Activated CD4-positive, alpha-beta T cell treated with anti-CD3 and anti-CD28 coated beads for 4 hours (primary cell): Measurements from ENCODE around the gene CLCF1.
"Not testable (repeated sequence)": the region's sequence is repeated elsewhere in the genome, so short reads cannot be mapped to it uniquely, and the experiment has no call there.

ENCODE experiments used
- DNase-seq, 2 donors: peaks; one replicate each; pipeline ENCODE4 v3.0.0-alpha.2; 2020

The CLCF1 gene

GRCh38 chr11:67408437-67409200 is 35.2 kb upstream of the CLCF1 start:
- no peak for DNase-seq

- no peak for DNase-seq
Observed at GRCh38 chr11:67407688-67408163, 34.3 kb upstream of the CLCF1 start.

DNA sequence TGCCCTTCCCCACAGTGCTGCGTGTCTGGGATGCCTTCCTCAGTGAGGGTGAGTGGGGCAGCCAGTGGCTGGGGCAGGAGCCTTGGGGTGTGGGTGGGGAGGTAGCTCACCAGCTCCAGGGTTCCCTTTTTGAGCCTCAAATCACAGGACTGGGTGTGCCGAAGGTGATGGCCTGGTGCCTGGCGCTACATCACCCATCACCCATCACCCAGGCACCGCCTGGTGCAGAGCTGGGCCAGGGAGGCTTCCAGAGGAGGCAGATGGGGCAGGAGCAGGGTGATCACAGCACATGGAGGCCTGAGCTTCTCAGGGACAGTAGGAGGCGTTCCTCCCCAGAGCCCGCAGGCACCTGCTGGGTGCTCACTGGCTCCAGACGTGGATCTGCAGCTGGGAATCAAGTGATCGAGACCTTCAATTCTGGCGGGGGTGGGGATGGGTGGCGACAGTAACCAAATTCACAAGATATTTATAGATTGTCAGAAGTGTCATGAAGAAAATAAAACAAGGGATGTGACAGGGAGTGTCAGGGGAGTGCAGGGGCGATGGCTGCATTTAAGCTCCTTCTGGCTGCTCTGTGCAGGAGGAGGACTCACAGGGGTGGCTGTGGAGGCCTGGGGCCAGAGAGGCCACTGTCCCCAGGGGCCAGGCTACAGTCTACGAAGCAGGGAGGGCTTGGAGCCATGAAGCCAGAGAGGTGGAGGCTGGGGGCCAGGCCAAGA is 33.7 kb upstream of the CLCF1 start:
- DNase-seq: no peak

GRCh38 chr11:67406420-67406968 is 33.1 kb upstream of the CLCF1 start:
- DNase-seq: no peak

DNA sequence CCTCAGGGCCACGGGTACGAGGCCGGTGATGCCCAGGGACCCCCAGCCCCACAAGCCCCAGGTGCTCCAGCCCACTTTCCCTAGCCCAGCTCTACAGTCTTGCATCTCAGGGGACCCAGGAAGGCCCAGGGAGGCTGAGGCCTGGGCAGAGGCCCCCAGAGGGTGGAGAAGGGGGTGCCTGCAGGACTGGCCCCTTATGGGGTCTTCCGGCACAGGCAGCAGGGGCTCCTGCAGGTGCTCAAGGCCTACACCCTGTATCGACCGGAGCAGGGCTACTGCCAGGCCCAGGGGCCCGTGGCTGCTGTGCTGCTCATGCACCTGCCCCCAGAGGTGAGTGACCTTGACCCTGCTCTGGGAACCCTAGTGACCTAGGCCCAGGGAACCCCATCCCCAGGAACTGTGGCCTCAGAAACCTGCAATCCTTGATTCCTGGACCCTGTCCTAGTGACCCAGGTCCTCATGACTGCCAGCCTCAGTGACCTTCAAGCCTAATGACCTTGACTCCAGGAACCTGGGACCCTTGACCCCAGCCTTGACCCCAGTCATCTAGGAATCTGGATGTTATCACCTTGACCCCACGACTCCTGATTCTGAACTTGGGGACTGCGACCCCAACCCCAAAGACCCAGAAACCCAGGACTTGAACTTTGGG is 32.4 kb upstream of the CLCF1 start:
- DNase-seq: no peak

DNA sequence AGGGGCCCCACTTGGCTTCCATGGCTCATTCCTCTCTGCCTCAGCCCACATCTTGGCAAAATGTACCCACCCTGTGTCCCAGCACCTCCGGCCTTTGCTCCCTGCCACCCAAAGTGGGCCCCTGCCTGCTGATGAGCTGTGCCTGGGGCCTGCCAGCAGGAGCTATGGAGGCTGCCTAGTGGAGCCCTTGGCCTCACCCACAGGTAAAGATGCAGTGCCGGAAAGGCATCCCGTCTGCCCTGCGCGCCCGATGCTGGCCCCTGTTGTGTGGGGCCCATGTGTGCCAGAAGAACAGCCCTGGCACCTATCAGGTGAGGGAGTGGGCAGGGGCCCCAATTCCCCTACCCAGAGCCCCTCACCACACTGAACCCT is 31.8 kb upstream of the CLCF1 start:
- peak in 1 of 2 donors; percentile 32 for DNase-seq

GRCh38 chr11:67404515-67405195 is 31.3 kb upstream of the CLCF1 start:
- peak; percentile 54 to 65 for DNase-seq

DNA sequence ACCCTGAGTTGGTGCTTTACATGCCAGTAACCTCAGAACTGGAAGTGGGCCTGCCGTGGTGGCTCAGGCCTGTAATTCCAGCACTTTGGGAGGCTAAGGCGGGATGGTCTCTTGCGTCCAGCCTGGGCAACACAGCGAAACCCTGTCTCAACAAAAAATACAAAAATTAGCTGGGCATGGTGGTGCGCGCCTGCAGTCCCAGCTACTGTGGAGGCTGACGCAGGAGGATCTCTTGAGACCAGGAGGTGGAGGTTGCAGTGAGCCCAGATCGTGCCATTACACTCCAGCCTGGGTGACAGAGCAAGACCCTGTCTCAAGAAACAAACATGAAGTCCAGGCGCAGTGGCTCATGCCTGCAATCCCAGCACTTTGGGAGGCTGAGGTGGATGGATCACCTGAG is 29.7 kb upstream of the CLCF1 start:
- DNase-seq: not testable (repeated sequence)

- not testable (repeated sequence) for DNase-seq
Observed at GRCh38 chr11:67402192-67402839, 28.9 kb upstream of the CLCF1 start.

- peak; percentile 87 to 91 for DNase-seq
Observed at GRCh38 chr11:67401495-67402191, 28.2 kb upstream of the CLCF1 start, which contains the start of gene PPP1CA. Gene PPP1CA (minus strand): TSS chr11:67401858. CDS start chr11:67401782, 76 bp downstream.

DNA sequence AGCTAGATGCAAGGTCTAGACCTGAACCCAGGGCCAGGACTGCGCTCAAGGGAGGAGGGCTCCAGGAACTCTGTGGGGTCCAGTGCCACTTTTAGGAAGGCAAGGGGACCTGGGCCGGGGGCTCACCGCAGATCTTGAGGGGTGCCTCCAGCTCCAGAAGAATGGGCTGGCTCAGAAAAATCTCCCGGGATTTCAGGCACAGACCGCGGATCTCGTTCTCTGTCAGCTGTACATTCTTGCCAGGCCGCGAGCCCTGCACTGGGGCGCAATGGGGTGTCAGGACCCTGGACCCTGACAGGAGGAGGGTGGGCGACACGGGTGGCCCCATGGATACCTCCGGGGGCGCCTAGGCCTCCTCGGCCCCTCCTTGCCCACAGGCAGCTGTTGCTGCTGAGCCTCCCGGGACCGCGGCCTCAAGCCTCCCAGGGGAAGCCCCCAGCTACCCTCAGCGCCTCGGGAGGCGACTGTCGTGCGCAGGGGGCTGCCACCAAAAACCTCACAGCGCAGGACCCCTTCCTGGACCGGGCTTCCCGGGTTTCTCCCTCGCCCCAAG is 27.6 kb upstream of the CLCF1 start:
- no peak for DNase-seq

GRCh38 chr11:67400251-67400941 is 27.0 kb upstream of the CLCF1 start:
- DNase-seq: no peak

DNA sequence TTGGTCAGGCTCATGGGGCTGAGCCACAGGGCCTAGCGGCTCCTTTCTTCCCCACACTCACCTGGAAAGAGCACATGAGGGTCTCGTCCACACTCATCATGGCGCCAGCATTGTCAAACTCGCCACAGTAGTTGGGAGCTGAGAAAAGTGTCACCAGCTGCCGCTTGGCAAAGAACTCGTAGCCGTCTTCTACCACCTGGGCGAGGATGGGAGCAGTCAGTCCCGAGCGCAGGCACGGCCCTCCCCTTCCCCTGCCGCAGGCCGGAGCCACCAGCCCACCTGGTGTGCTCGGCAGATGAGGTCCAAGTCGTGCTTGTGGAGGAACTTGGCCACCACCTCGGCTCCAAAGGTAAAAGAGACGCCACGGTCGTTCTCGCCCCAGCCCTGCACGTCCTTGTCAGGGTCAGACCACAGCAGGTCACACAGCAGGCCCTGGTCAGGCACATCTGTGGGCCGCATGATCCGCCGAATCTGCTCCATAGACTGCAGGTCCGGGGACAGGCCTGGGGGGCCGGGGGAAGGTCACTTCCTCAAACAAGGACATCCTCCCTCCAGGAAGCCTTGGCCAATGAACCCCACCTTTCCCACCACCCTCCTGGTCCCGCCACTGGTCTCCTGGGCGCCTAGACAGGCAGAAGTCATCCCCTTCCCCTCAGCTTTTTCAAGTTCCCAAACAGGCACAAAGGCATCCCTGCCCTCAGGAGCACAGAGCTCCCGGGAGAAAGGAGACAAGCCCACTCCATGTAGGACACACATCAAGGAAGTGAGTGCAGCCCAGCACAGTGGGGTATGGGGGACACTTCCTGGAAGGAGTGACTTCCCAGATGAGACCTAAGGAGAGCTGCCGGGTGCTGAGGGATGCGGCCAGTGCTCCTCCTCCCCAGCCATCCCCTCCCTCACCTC is 25.5 kb upstream of the CLCF1 start:
- DNase-seq: no peak

DNA sequence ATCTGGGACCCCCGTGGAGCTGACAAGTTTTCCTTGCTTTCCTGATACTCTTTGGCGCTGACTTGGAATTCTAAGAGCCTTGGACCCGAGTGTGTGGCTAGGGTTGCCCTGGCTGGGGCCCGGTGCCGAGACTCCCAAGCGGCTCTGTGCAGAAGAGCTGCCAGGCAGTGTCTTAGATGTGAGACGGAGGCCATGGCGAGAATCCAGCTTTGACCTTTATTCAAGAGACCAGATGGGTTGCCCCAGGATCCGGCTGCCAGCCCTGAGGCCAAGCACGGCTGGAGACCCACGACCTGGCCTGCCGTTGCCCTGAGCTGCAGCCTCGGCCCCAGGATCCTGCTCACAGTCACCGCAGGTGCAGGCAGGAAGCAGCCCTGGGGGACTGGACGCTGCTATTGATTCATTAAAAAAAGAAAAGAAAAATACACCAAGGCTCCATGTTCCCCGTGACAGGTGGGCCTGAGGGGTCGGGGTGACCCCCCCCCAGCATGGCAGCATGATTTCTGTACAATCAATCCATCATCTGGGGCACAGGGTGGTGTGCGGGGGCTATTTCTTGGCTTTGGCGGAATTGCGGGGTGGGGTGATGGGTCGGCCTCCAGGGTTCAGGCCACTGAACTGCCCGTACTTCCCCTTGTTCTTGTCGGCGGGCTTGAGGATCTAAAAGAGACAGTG is 24.7 kb upstream of the CLCF1 start:
- DNase-seq: no peak

GRCh38 chr11:67397536-67397935 is 24.1 kb upstream of the CLCF1 start:
- DNase-seq: no peak

DNA sequence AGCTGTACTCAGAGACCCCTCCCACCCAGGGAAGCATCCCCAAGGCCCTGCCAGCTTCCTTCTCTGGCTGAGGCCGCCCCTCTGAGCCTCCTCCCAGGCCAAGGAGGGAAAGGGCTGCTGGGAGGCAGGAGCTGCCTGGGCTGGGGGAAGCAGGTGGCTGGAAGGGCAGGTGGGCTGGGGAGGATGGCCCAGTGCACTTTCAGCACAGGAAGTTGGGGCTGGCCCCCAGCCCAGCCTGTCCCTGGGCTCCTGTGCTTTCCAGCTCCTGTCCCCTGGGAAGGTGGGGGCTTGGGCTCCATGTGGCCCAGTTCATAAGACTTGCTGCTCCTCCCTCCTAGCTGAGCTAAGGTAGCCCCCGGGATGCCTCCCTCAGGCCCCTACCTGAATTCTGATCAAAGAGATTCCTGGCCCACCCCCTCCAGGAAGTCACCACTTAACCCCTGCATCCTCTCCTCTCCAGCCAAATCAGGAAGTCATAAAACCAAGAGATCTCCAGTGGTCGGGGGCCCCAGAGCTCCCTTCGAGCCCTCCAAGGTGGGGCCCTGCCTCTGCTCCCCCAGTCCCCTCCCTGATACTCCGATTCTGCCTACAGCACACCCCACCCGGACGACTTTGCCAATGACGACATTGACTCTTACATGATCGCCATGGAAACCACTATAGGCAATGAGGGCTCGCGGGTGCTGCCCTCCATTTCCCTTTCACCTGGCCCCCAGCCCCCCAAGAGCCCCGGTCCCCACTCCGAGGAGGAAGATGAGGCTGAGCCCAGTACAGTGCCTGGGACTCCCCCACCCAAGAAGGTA is 23.4 kb upstream of the CLCF1 start:
- no peak for DNase-seq

DNA sequence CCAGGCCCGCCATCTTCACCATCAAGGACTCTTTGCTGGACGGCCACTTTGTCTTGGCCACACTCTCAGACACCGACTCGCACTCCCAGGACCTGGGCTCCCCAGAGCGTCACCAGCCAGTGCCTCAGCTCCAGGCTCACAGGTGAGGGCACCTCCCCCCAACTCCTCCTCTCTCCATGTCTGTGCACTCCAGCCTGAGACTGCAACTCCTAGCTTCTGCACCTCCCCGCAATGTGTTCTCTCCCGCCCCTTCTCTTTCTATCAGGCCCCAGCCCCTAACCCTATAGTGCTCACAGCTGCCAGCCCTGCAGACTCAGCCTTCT is 22.8 kb upstream of the CLCF1 start:
- no peak for DNase-seq
